ENCODE results near the gene FAM174B. TPM values are rescaled to one million over a fixed set of nuclear protein-coding genes. Genes with fewer than 3 reads are reported as not detected.
A peak's percentile ranks its signal among the peaks of the same experiment; 100 is the strongest.

Gene FAM174B
- total RNA-seq, 2 experiments from 2014 or later = 2.5 to 3.3 TPM

GRCh38 chr15:92579931-92580470 lies 75.6 kb downstream of the FAM174B start:
- no peak overlapping the region for H3K4me3 Mint-ChIP-seq
- no peak for ATAC-seq
- POLR2A ChIA-PET = no interaction called here
- H3K9me3 Mint-ChIP-seq (ENCODE audit: insufficient read depth) = no peaks in the 10 kb centered on the region
- no peaks in the 10 kb centered on the region for H3K36me3 Mint-ChIP-seq (ENCODE audit: low read depth)
- H3K27ac Mint-ChIP-seq = no peak overlapping the region
- CTCF ChIA-PET = no interaction called here
- H3K4me1 Mint-ChIP-seq (ENCODE audit: low read depth) = no peaks in the 10 kb centered on the region
- DNase-seq = no peak
- peaks cover 9% of the 10 kb centered on the region for H3K27me3 Mint-ChIP-seq (ENCODE audit: low read depth)

GRCh38 chr15:92579486-92579885 lies 76.1 kb downstream of the FAM174B start:
- H3K27ac Mint-ChIP-seq = no peak overlapping the region
- peaks cover 11% of the 10 kb centered on the region for H3K27me3 Mint-ChIP-seq (ENCODE audit: low read depth)
- DNase-seq = no peak
- no peaks in the 10 kb centered on the region for H3K4me1 Mint-ChIP-seq (ENCODE audit: low read depth)
- H3K9me3 Mint-ChIP-seq (ENCODE audit: insufficient read depth) = no peaks in the 10 kb centered on the region
- CTCF ChIA-PET = no interaction called here
- no peak overlapping the region for H3K4me3 Mint-ChIP-seq
- POLR2A ChIA-PET = no interaction called here
- no peaks in the 10 kb centered on the region for H3K36me3 Mint-ChIP-seq (ENCODE audit: low read depth)
- ATAC-seq = no peak

GRCh38 chr15:92578096-92578835 lies 77.3 kb downstream of the FAM174B start:
- ChIA-PET CTCF (no interaction called here), POLR2A (no interaction called here)
- no peaks in the 10 kb centered on the region for H3K9me3 Mint-ChIP-seq (ENCODE audit: insufficient read depth)
- peaks cover 14% of the 10 kb centered on the region for H3K27me3 Mint-ChIP-seq (ENCODE audit: low read depth)
- no peaks in the 10 kb centered on the region for H3K36me3 Mint-ChIP-seq (ENCODE audit: low read depth)
- no peak overlapping the region for H3K27ac Mint-ChIP-seq
- no peak overlapping the region for H3K4me3 Mint-ChIP-seq
- no peaks in the 10 kb centered on the region for H3K4me1 Mint-ChIP-seq (ENCODE audit: low read depth)
- ATAC-seq = no peak
- DNase-seq = no peak

- no peaks in the 10 kb centered on the region for H3K36me3 Mint-ChIP-seq (ENCODE audit: low read depth)
- peaks cover 11% of the 10 kb centered on the region for H3K27me3 Mint-ChIP-seq (ENCODE audit: low read depth)
- POLR2A ChIA-PET = no interaction called here
- no peak overlapping the region for H3K4me3 Mint-ChIP-seq
- ATAC-seq = no peak
- no peaks in the 10 kb centered on the region for H3K4me1 Mint-ChIP-seq (ENCODE audit: low read depth)
- CTCF ChIA-PET = no interaction called here
- H3K9me3 Mint-ChIP-seq (ENCODE audit: insufficient read depth) = no peaks in the 10 kb centered on the region
- peak; percentile 5 for DNase-seq
- H3K27ac Mint-ChIP-seq = no peak overlapping the region
Measured at GRCh38 chr15:92576597-92577200, 78.9 kb downstream of the FAM174B start.

- CTCF ChIA-PET = no interaction called here
- H3K27me3 Mint-ChIP-seq (ENCODE audit: low read depth) = peaks cover 13% of the 10 kb centered on the region
Measured at GRCh38 chr15:92574566-92574965, 81.0 kb downstream of the FAM174B start.

GRCh38 chr15:92574161-92574560 lies 81.4 kb downstream of the FAM174B start:
- Mint-ChIP-seq H3K4me3 (no peak overlapping the region), H3K4me1 (ENCODE audit: low read depth) (no peaks in the 10 kb centered on the region), H3K27me3 (ENCODE audit: low read depth) (peaks cover 13% of the 10 kb centered on the region), H3K36me3 (ENCODE audit: low read depth) (no peaks in the 10 kb centered on the region), H3K9me3 (ENCODE audit: insufficient read depth) (no peaks in the 10 kb centered on the region), H3K27ac (no peak overlapping the region)
- DNase-seq (no peak), ATAC-seq (no peak)
- POLR2A ChIA-PET = no interaction called here
- CTCF ChIA-PET = no interaction called here

More at GRCh38 chr15:92574566-92574965, 81.0 kb downstream of the FAM174B start:
- Mint-ChIP-seq H3K4me1 (ENCODE audit: low read depth) (no peaks in the 10 kb centered on the region), H3K4me3 (no peak overlapping the region), H3K36me3 (ENCODE audit: low read depth) (no peaks in the 10 kb centered on the region), H3K9me3 (ENCODE audit: insufficient read depth) (no peaks in the 10 kb centered on the region), H3K27ac (no peak overlapping the region)
- ATAC-seq (no peak), DNase-seq (no peak)
- POLR2A ChIA-PET = no interaction called here

GRCh38 chr15:92571824-92572223 lies 83.8 kb downstream of the FAM174B start:
- POLR2A ChIA-PET = no interaction called here
- CTCF ChIA-PET = no interaction called here
- ATAC-seq = no peak
- Mint-ChIP-seq H3K27ac (no peak overlapping the region), H3K36me3 (ENCODE audit: low read depth) (no peaks in the 10 kb centered on the region), H3K9me3 (ENCODE audit: insufficient read depth) (no peaks in the 10 kb centered on the region), H3K4me1 (ENCODE audit: low read depth) (no peaks in the 10 kb centered on the region), H3K27me3 (ENCODE audit: low read depth) (peaks cover 10% of the 10 kb centered on the region), H3K4me3 (no peak overlapping the region)
- no peak for DNase-seq

GRCh38 chr15:92570391-92570790 lies 85.2 kb downstream of the FAM174B start:
- Mint-ChIP-seq H3K36me3 (ENCODE audit: low read depth) (no peaks in the 10 kb centered on the region), H3K4me3 (no peak overlapping the region), H3K27ac (no peak overlapping the region), H3K4me1 (ENCODE audit: low read depth) (no peaks in the 10 kb centered on the region), H3K27me3 (ENCODE audit: low read depth) (peaks cover 11% of the 10 kb centered on the region), H3K9me3 (ENCODE audit: insufficient read depth) (no peaks in the 10 kb centered on the region)
- POLR2A ChIA-PET = no interaction called here
- DNase-seq (no peak), ATAC-seq (no peak)
- CTCF ChIA-PET = interaction anchor here (1.2 kb wide), 1 partner anchor 11 kb away, joined by 3 read pairs; no protein-coding TSS in a partner anchor

GRCh38 chr15:92569778-92570177 lies 85.8 kb downstream of the FAM174B start:
- peaks cover 13% of the 10 kb centered on the region for H3K27me3 Mint-ChIP-seq (ENCODE audit: low read depth)
- no peaks in the 10 kb centered on the region for H3K9me3 Mint-ChIP-seq (ENCODE audit: insufficient read depth)
- no peak for ATAC-seq
- no peak for DNase-seq
- POLR2A ChIA-PET = no interaction called here
- CTCF ChIA-PET = interaction anchor here (1.2 kb wide), 1 partner anchor 11 kb away, joined by 3 read pairs; no protein-coding TSS in a partner anchor
- H3K27ac Mint-ChIP-seq = no peak overlapping the region
- H3K4me1 Mint-ChIP-seq (ENCODE audit: low read depth) = no peaks in the 10 kb centered on the region
- no peak overlapping the region for H3K4me3 Mint-ChIP-seq
- no peaks in the 10 kb centered on the region for H3K36me3 Mint-ChIP-seq (ENCODE audit: low read depth)

Other genes starting within 250 kb of the FAM174B start
- 100 to 1,000 TPM; 137 to 144 TPM for gene CHD2, start 244.5 kb upstream of the FAM174B start, total RNA-seq